Esophagus muscularis mucosa (tissue), 3 donors: ENCODE results near the gene STAT4.
A peak's percentile ranks its signal among the peaks of the same experiment; 100 is the strongest.

Source experiments
- POLR2A ChIP-seq: fragments of 450-650 bp; IDR thresholded peaks from one replicate; pipeline ENCODE4 v1.6.1; 2017; ENCODE audit warnings: antibody characterized with exemption, moderate library complexity, mild to moderate bottlenecking, low read depth
- POLR2AphosphoS5 ChIP-seq, 2 donors: sonication (generic); formaldehyde crosslinking; IDR thresholded peaks; one replicate each; pipeline ENCODE4 v1.6.1; 2017; ENCODE audit warnings: antibody characterized with exemption in 2 of 2
- TF ChIP-seq, protein P1 (sequence below), 3 experiments: fragments of 200-600 bp in 2 of 3; fragments of 450-650 bp in 1 of 3; sonication (generic) in 2 of 3; IDR thresholded peaks; one replicate each; pipeline ENCODE4 v1.5.1; 2017 to 2019; ENCODE audit warnings: antibody characterized with exemption in 3 of 3, mild to moderate bottlenecking in 2 of 3, moderate library complexity in 1 of 3

DNA sequence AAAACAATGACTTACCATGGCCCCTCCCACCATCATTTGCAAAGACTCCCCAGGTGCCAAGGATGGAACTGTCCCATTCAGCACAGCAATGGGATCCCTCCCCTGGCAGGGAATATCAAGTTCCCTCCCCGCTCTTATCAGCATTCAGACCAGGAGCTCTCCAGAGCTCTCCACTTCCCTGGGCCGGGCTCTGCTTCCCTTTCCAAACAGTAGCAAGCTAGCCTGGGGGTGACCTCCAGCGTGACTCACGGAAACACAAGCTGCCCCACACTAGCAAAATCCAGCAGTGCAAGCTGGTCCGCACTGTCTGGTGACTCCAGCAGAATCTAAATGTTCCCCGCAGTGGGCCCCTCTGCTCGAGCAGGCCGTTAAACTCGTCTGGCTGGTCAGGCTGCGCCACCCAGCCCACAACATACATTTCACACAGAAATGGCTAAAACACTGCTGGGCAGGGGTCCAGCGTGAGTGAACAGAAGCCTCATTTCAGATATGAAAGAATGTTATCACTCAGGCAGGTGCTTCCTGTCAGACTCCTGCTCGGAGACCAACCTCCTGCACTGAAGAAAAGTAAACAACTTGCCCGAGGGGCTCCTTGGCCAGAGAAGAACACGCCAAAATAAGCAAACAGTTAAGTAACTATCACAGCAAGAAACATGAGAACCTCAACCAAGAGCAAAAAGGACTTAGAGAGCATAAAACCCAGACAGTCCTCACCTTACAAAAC, 170.7 kb downstream of the STAT4 start:
- TF ChIP-seq, protein P1, sequence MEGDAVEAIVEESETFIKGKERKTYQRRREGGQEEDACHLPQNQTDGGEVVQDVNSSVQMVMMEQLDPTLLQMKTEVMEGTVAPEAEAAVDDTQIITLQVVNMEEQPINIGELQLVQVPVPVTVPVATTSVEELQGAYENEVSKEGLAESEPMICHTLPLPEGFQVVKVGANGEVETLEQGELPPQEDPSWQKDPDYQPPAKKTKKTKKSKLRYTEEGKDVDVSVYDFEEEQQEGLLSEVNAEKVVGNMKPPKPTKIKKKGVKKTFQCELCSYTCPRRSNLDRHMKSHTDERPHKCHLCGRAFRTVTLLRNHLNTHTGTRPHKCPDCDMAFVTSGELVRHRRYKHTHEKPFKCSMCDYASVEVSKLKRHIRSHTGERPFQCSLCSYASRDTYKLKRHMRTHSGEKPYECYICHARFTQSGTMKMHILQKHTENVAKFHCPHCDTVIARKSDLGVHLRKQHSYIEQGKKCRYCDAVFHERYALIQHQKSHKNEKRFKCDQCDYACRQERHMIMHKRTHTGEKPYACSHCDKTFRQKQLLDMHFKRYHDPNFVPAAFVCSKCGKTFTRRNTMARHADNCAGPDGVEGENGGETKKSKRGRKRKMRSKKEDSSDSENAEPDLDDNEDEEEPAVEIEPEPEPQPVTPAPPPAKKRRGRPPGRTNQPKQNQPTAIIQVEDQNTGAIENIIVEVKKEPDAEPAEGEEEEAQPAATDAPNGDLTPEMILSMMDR (IDR thresholded peaks at IDR 0.05), result no peak
- TF ChIP-seq POLR2A, result no peak
- peak; percentile 14 to 43 for TF ChIP-seq POLR2AphosphoS5 (IDR thresholded peaks at IDR 0.05)
